ENCODE measurements around the gene CDH23. TPM values are rescaled to one million over a fixed set of nuclear protein-coding genes. Genes with fewer than 3 reads are reported as not detected.
A peak's percentile ranks its signal among the peaks of the same experiment; 100 is the strongest.

The CDH23 gene
- total and polyA plus RNA-seq, 9 of the 15 experiments (the other 6 are each of a cell fraction or from before 2014, with no cell fraction given): 0.18 to 1.2 (median 0.47) TPM

DNA sequence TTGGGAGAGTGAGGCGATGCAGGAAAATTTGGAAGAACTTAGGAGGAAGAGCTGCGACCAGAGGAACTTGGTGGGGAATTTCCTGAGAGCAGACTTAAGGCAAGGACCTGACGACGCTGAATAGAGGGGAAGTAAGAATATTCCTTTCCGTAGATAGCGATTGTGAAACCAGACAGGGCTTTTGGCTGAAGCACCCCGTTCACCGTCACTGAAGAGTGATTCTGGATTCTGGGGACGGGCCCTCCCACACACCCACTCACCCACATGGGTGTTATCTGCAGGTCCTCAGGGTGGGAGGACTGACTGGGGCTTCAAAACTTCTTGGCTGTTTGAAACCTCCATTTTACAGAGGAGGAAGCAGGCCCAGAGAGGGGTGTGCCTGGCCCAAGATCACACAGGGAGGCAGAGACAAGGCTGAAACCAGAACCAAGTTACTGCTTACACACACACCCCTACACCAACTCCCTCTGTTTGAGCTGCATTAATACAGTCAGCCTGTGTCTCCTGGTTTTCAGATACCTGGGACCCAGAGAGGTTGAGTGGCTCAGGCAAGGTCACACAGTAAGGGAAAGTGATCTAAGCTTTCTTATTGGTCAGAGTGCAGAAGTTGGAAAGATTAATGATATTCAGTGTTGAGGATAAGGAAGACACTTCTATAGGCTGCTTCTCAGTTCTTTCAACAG, 37.2 kb upstream of the CDH23 start (continued):
- TF ChIP-seq, protein P1, sequence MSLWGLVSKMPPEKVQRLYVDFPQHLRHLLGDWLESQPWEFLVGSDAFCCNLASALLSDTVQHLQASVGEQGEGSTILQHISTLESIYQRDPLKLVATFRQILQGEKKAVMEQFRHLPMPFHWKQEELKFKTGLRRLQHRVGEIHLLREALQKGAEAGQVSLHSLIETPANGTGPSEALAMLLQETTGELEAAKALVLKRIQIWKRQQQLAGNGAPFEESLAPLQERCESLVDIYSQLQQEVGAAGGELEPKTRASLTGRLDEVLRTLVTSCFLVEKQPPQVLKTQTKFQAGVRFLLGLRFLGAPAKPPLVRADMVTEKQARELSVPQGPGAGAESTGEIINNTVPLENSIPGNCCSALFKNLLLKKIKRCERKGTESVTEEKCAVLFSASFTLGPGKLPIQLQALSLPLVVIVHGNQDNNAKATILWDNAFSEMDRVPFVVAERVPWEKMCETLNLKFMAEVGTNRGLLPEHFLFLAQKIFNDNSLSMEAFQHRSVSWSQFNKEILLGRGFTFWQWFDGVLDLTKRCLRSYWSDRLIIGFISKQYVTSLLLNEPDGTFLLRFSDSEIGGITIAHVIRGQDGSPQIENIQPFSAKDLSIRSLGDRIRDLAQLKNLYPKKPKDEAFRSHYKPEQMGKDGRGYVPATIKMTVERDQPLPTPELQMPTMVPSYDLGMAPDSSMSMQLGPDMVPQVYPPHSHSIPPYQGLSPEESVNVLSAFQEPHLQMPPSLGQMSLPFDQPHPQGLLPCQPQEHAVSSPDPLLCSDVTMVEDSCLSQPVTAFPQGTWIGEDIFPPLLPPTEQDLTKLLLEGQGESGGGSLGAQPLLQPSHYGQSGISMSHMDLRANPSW (CRISPR knock-in tag; IDR thresholded peaks at IDR 0.05): no peak
- TF ChIP-seq POLR2B (IDR thresholded peaks at IDR 0.05; ENCODE audit: low read depth, partially characterized antibody) (no peak), ZNF436 (CRISPR knock-in tag; IDR thresholded peaks at IDR 0.05) (no peak), FOXJ3 (CRISPR knock-in tag; IDR thresholded peaks at IDR 0.05) (no peak), YY1 (IDR thresholded peaks at IDR 0.05; ENCODE audit: borderline replicate concordance in 1 of 3, control insufficient read depth in 1 of 3, extremely low read depth in 1 of 3, insufficient read depth in 3 of 3, insufficient read length in 1 of 3, insufficient replicate concordance in 2 of 3, low read depth in 1 of 3, low read length in 2 of 3) (peak in 1 of 3 experiments; percentile 82), JUND (IDR thresholded peaks at IDR 0.05; ENCODE audit: borderline replicate concordance, low read depth, low read length) (peak; percentile 63; the same call in 1 of the 2 replicates), JUND (tag; IDR thresholded peaks at IDR 0.05; ENCODE audit: borderline replicate concordance, low read depth, low read length) (peak; percentile 46; the same call in 1 of the 3 replicates), ZNF354B (CRISPR knock-in tag; IDR thresholded peaks at IDR 0.05) (no peak), ZNF668 (CRISPR knock-in tag; IDR thresholded peaks at IDR 0.05) (0 out of 2 replicates have a peak, but pooled peaks have one; percentile 21), KHSRP (IDR thresholded peaks at IDR 0.05) (no peak), RBFOX2 (IDR thresholded peaks at IDR 0.05; ENCODE audit: low read depth, low read length) (no peak)
- TF ChIP-seq, protein P2, sequence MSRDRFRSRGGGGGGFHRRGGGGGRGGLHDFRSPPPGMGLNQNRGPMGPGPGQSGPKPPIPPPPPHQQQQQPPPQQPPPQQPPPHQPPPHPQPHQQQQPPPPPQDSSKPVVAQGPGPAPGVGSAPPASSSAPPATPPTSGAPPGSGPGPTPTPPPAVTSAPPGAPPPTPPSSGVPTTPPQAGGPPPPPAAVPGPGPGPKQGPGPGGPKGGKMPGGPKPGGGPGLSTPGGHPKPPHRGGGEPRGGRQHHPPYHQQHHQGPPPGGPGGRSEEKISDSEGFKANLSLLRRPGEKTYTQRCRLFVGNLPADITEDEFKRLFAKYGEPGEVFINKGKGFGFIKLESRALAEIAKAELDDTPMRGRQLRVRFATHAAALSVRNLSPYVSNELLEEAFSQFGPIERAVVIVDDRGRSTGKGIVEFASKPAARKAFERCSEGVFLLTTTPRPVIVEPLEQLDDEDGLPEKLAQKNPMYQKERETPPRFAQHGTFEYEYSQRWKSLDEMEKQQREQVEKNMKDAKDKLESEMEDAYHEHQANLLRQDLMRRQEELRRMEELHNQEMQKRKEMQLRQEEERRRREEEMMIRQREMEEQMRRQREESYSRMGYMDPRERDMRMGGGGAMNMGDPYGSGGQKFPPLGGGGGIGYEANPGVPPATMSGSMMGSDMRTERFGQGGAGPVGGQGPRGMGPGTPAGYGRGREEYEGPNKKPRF (IDR thresholded peaks at IDR 0.05; ENCODE audit: low read depth, low read length): no peak
- TF ChIP-seq, protein P3, sequence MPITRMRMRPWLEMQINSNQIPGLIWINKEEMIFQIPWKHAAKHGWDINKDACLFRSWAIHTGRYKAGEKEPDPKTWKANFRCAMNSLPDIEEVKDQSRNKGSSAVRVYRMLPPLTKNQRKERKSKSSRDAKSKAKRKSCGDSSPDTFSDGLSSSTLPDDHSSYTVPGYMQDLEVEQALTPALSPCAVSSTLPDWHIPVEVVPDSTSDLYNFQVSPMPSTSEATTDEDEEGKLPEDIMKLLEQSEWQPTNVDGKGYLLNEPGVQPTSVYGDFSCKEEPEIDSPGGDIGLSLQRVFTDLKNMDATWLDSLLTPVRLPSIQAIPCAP (CRISPR knock-in tag; IDR thresholded peaks at IDR 0.05; ENCODE audit: borderline replicate concordance): no peak
- TF ChIP-seq, protein P4, sequence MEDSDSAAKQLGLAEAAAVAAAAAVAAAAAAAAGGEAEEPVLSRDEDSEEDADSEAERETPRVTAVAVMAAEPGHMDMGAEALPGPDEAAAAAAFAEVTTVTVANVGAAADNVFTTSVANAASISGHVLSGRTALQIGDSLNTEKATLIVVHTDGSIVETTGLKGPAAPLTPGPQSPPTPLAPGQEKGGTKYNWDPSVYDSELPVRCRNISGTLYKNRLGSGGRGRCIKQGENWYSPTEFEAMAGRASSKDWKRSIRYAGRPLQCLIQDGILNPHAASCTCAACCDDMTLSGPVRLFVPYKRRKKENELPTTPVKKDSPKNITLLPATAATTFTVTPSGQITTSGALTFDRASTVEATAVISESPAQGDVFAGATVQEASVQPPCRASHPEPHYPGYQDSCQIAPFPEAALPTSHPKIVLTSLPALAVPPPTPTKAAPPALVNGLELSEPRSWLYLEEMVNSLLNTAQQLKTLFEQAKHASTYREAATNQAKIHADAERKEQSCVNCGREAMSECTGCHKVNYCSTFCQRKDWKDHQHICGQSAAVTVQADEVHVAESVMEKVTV (CRISPR knock-in tag; IDR thresholded peaks at IDR 0.05): no peak
- TF ChIP-seq, protein P5, sequence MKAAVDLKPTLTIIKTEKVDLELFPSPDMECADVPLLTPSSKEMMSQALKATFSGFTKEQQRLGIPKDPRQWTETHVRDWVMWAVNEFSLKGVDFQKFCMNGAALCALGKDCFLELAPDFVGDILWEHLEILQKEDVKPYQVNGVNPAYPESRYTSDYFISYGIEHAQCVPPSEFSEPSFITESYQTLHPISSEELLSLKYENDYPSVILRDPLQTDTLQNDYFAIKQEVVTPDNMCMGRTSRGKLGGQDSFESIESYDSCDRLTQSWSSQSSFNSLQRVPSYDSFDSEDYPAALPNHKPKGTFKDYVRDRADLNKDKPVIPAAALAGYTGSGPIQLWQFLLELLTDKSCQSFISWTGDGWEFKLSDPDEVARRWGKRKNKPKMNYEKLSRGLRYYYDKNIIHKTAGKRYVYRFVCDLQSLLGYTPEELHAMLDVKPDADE (conservative IDR thresholded peaks at IDR 0.05; ENCODE audit: control insufficient read depth, low read depth, low read length): no peak
